ENCODE measurements around the gene DHRS3. TPM values are rescaled to one million over a fixed set of nuclear protein-coding genes. Genes with fewer than 3 reads are reported as not detected.

DHRS3 gene
- total RNA-seq, 1 experiment from 2014 or later = 54.5 TPM

GRCh38 chr1:12640237-12640957 lies 22.4 kb upstream of the DHRS3 start:
- peaks cover 13% of the 10 kb centered on the region for H3K27me3 Mint-ChIP-seq (ENCODE audit: low read depth)
- Histone ChIP-seq H2AK5ac (ENCODE audit: insufficient read length, low read length) (no peak overlapping the region), H2BK120ac (ENCODE audit: low read depth, low read length, poor library complexity, severe bottlenecking) (no peak overlapping the region), H3K27me3 (ENCODE audit: insufficient read depth, low read length) (no peaks in the 10 kb centered on the region), H3K23ac (ENCODE audit: insufficient read length, low read depth, low read length) (no peak overlapping the region), H3K23me2 (ENCODE audit: insufficient read length, low read depth, low read length, poor library complexity, severe bottlenecking) (no peaks in the 10 kb centered on the region), H3K9ac (ENCODE audit: extremely low read depth, insufficient read length, low read length) (no peak overlapping the region), H3K27ac (ENCODE audit: insufficient read length, low read depth, low read length) (no peak overlapping the region), H3K4me2 (ENCODE audit: insufficient read depth, insufficient read length, low read length) (no peak overlapping the region), H4K8ac (replicated peaks; ENCODE audit: insufficient read length, low read depth, low read length) (no peak overlapping the region), H2AFZ (ENCODE audit: low read length) (no peak overlapping the region), H3K79me1 (ENCODE audit: insufficient read depth, low read depth, low read length, poor library complexity, severe bottlenecking) (no peaks in the 10 kb centered on the region), H3K14ac (ENCODE audit: insufficient read depth, low read length) (no peak overlapping the region), H2BK20ac (ENCODE audit: low read depth, low read length, poor library complexity, severe bottlenecking) (no peak overlapping the region), H4K91ac (ENCODE audit: insufficient read length, low read depth, low read length) (no peak overlapping the region), H4K20me1 (ENCODE audit: control insufficient read depth, insufficient read depth, insufficient read length) (no peaks in the 10 kb centered on the region), H3T11ph (ENCODE audit: low read length) (no peak overlapping the region), H3K9me3 (ENCODE audit: control insufficient read depth, low read depth, low read length) (peaks cover 15% of the 10 kb centered on the region), H3K56ac (ENCODE audit: insufficient read length, low read depth, low read length) (no peak overlapping the region), H4K5ac (ENCODE audit: insufficient read length, low read depth, low read length) (no peak overlapping the region), H2BK12ac (ENCODE audit: insufficient read length, low read depth, low read length) (no peak overlapping the region), H3K79me2 (ENCODE audit: insufficient read depth, low read length) (no peaks in the 10 kb centered on the region), H3K4ac (ENCODE audit: low read depth, low read length) (no peak overlapping the region), H2BK5ac (ENCODE audit: insufficient read length, low read length) (no peak overlapping the region), H3K18ac (ENCODE audit: insufficient read length, low read depth, low read length) (no peak overlapping the region), H2BK15ac (ENCODE audit: low read depth, low read length) (no peak overlapping the region), H3K4me1 (ENCODE audit: insufficient read depth, low read length) (peaks cover 5% of the 10 kb centered on the region; the same call in 1 of the 2 replicates)
- WGBS (ENCODE audit: extremely low coverage, insufficient read length, low lambda C conversion rate) = no CpG with 5 or more reads among the region's 7 CpGs
- H3K9me3 Mint-ChIP-seq = peaks cover 51 to 53% of the 10 kb centered on the region in 2 experiments
- TF ChIP-seq, protein P1, sequence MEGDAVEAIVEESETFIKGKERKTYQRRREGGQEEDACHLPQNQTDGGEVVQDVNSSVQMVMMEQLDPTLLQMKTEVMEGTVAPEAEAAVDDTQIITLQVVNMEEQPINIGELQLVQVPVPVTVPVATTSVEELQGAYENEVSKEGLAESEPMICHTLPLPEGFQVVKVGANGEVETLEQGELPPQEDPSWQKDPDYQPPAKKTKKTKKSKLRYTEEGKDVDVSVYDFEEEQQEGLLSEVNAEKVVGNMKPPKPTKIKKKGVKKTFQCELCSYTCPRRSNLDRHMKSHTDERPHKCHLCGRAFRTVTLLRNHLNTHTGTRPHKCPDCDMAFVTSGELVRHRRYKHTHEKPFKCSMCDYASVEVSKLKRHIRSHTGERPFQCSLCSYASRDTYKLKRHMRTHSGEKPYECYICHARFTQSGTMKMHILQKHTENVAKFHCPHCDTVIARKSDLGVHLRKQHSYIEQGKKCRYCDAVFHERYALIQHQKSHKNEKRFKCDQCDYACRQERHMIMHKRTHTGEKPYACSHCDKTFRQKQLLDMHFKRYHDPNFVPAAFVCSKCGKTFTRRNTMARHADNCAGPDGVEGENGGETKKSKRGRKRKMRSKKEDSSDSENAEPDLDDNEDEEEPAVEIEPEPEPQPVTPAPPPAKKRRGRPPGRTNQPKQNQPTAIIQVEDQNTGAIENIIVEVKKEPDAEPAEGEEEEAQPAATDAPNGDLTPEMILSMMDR (conservative IDR thresholded peaks at IDR 0.05) = no peak
- no peak for DNase-seq
- no peak overlapping the region for H3K4me3 Mint-ChIP-seq
- H3K36me3 Mint-ChIP-seq (ENCODE audit: insufficient read depth in 1 of 3, low read depth in 3 of 3) = peaks cover 20 to 46% (median 33%) of the 10 kb centered on the region in 3 experiments
- H3K4me1 Mint-ChIP-seq = peaks cover 17 to 20% of the 10 kb centered on the region in 2 experiments
- H3K27ac Mint-ChIP-seq = no peak overlapping the region

Data from H9 (cell line).